K562 (cell line): ENCODE data around the gene VDAC1. TPM values are rescaled to one million over a fixed set of nuclear protein-coding genes. Genes with fewer than 3 reads are reported as not detected.
A peak's percentile ranks its signal among the peaks of the same experiment; 100 is the strongest.

Experiments
- BRF2 ChIP-seq: IDR thresholded peaks from 3 replicates; pipeline ENCODE4 v1.6.1; 2011; ENCODE audit warnings: borderline replicate concordance, mild to moderate bottlenecking; ENCODE audit not compliant: insufficient read length, insufficient read depth
- ETV1 ChIP-seq: fragments of 450-650 bp; conservative IDR thresholded peaks from 2 replicates; pipeline ENCODE4 v1.6.1; 2016; ENCODE audit warnings: missing genetic modification characterization, control low read depth, low read depth, missing compliant biosample characterization
- ETV6 ChIP-seq, 3 experiments: fragments of 150-350 bp in 1 of 3; sonication (generic) in 1 of 3; formaldehyde crosslinking in 1 of 3; IDR thresholded peaks; 2 replicates each; pipeline versions ENCODE4 v1.6.1 to v1.8.0; 2014 to 2022; ENCODE audit warnings: borderline replicate concordance in 2 of 3, low read depth in 2 of 3, antibody characterized with exemption in 1 of 3, low read length in 1 of 3, mild to moderate bottlenecking in 1 of 3, missing genetic modification reagents in 1 of 3
- NR2C2 ChIP-seq, 2 experiments: fragments of 200-800 bp in 1 of 2; sonication (Bioruptor generic) in 1 of 2; sonication (generic) in 1 of 2; formaldehyde crosslinking in 1 of 2; IDR thresholded peaks; 2 replicates each; pipeline versions ENCODE4 v1.6.1 to v1.8.0; 2016 to 2022; ENCODE audit warnings: mild to moderate bottlenecking in 1 of 2, missing compliant biosample characterization in 1 of 2, missing genetic modification characterization in 1 of 2, missing genetic modification reagents in 1 of 2
- NR4A1 ChIP-seq, 2 experiments: fragments of 250-450 bp in 1 of 2; fragments of 450-650 bp in 1 of 2; sonication (Bioruptor Pico) in 1 of 2; IDR thresholded peaks; 2 replicates each; pipeline versions ENCODE4 v1.4.0 to v1.6.1; 2016 to 2020; ENCODE audit warnings: mild to moderate bottlenecking in 2 of 2, missing compliant biosample characterization in 1 of 2, missing genetic modification characterization in 1 of 2, moderate library complexity in 1 of 2
- PRMT5 ChIP-seq: sonication (generic); formaldehyde crosslinking; IDR thresholded peaks from 2 replicates; pipeline ENCODE4 v1.5.0; 2020; ENCODE audit warnings: missing genetic modification reagents
- PRPF4 ChIP-seq: fragments of 200-400 bp; formaldehyde crosslinking; IDR thresholded peaks from one replicate; pipeline ENCODE4 v1.6.1; 2017; ENCODE audit warnings: low read length, low read depth, mild to moderate bottlenecking; ENCODE audit not compliant: insufficient read depth, poor library complexity, severe bottlenecking
- TAF7 ChIP-seq: fragments of 450-650 bp; IDR thresholded peaks from 2 replicates; pipeline ENCODE4 v1.6.1; 2016; ENCODE audit warnings: missing genetic modification characterization, missing compliant biosample characterization
- TOE1 ChIP-seq, 2 experiments: fragments of 450-650 bp in 1 of 2; sonication (generic) in 1 of 2; formaldehyde crosslinking in 1 of 2; IDR thresholded peaks; 2 replicates each; pipeline versions ENCODE4 v1.7.1 to v1.8.0; 2016 to 2022; ENCODE audit warnings: borderline replicate concordance in 2 of 2, mild to moderate bottlenecking in 2 of 2, antibody characterized with exemption in 1 of 2, inconsistent platforms in 1 of 2, low read depth in 1 of 2, missing genetic modification reagents in 1 of 2, moderate library complexity in 1 of 2
- ZNF140 ChIP-seq: fragments of 250-450 bp; sonication (Bioruptor Pico); IDR thresholded peaks from 2 replicates; pipeline ENCODE4 v1.8.0; 2021; ENCODE audit warnings: moderate library complexity, mild to moderate bottlenecking, inconsistent platforms
- ZNF311 ChIP-seq: fragments of 250-450 bp; sonication (Bioruptor Pico); IDR thresholded peaks from 2 replicates; pipeline ENCODE4 v1.4.0; 2020; ENCODE audit warnings: mild to moderate bottlenecking, moderate library complexity
- polyA plus RNA-seq, 8 experiments: library from polyadenylated mRNA; depleted of rRNA in 4 of 8; stranded (reverse) in 5 of 8; unstranded in 3 of 8; fragments of >200 nt; fragmentation: Nextera tagmentation in 2 of 8; fragmentation: Illumina TruSeq in 1 of 8; extraction: Ambion mirVana in 2 of 8; extraction: Trizol in 1 of 8; gene quantifications; 2 replicates each; pipeline versions ENCODE4 v1.2.1 to v1.2.3, GENCODE V29; 2011 to 2014; ENCODE audit warnings: inconsistent platforms in 1 of 8, missing spikeins in 1 of 8
- total RNA-seq, 7 experiments: library from RNA; depleted of rRNA in 6 of 7; stranded (reverse); fragments of >200 nt in 6 of 7; fragmentation: Illumina TruSeq in 2 of 7; extraction: Trizol in 2 of 7; gene quantifications; 2 replicates each; pipeline versions ENCODE4 v1.2.1 to v1.2.3, GENCODE V29; 2011 to 2021; ENCODE audit warnings: low replicate concordance in 1 of 7
- TF ChIP-seq, protein P1 (sequence below): fragments of 250-450 bp; sonication (Bioruptor Pico); IDR thresholded peaks from 2 replicates; pipeline ENCODE4 v1.5.0; 2020; ENCODE audit warnings: mild to moderate bottlenecking, borderline replicate concordance
- TF ChIP-seq, protein P2 (sequence below): fragments of 250-450 bp; sonication (Bioruptor Pico); IDR thresholded peaks from 2 replicates; pipeline ENCODE4 v1.4.0; 2020; ENCODE audit warnings: borderline replicate concordance
- TF ChIP-seq, protein P3 (sequence below), 2 experiments: IDR thresholded peaks in 1 of 2; conservative IDR thresholded peaks in 1 of 2; 2 replicates each; pipeline ENCODE4 v1.6.1; 2016; ENCODE audit warnings: low read depth in 2 of 2, mild to moderate bottlenecking in 1 of 2, missing compliant biosample characterization in 1 of 2, missing genetic modification characterization in 1 of 2, moderate library complexity in 1 of 2

Gene VDAC1
- total and polyA plus RNA-seq, 9 of the 15 experiments (the other 6 are each of a cell fraction or from before 2014, with no cell fraction given) = 168 to 366 (median 293) TPM

DNA sequence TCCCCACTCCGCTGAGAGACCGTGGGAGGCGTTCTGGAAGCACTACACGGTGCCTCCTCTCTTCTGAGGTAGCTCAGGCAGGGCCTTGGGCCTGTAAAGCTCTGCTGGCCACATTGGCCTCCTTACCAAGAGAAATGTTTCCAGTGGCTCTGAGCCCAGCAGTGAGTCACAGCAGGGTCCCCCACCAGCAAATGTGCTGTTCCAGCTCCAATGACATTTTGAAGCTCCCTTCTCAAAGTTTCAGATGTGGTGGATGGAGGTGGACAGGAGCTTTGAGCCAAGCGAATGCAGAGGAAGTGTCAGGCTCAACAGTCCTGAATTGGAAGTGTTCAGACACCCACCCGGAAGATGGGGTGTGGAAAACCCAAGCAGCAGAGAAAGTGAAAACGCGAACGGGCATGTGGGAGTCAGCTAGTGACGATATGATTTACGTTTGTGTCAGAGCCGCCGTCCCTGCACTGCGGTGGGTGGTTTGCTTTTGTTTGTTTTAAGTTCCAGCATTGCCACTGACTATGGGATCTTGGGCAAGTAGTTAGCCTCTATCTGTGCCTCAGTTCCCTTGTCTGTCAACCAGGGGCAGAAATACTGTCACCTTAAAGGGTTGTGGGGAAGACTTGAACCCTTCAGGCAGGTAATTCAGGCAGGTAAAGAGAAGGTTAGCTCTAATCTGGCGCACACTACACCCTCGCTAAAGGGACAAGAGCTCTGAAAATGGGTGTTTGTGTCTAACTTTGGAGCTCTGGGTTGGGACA, 74.5 kb downstream of the VDAC1 start (continued):
- no peak for TF ChIP-seq BRF2
- TF ChIP-seq PRPF4 = no peak
- no peak for TF ChIP-seq TOE1 (IDR thresholded peaks at IDR 0.05; ENCODE audit: borderline replicate concordance)
- TF ChIP-seq TOE1 (CRISPR knock-in tag; IDR thresholded peaks at IDR 0.05; ENCODE audit: borderline replicate concordance, low read depth) = no peak
- TF ChIP-seq, protein P1, sequence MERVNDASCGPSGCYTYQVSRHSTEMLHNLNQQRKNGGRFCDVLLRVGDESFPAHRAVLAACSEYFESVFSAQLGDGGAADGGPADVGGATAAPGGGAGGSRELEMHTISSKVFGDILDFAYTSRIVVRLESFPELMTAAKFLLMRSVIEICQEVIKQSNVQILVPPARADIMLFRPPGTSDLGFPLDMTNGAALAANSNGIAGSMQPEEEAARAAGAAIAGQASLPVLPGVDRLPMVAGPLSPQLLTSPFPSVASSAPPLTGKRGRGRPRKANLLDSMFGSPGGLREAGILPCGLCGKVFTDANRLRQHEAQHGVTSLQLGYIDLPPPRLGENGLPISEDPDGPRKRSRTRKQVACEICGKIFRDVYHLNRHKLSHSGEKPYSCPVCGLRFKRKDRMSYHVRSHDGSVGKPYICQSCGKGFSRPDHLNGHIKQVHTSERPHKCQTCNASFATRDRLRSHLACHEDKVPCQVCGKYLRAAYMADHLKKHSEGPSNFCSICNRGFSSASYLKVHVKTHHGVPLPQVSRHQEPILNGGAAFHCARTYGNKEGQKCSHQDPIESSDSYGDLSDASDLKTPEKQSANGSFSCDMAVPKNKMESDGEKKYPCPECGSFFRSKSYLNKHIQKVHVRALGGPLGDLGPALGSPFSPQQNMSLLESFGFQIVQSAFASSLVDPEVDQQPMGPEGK (CRISPR knock-in tag) = no peak
- peak; percentile 55 for TF ChIP-seq ETV1 (tag)
- TF ChIP-seq ZNF140 (CRISPR knock-in tag) = no peak
- TF ChIP-seq TAF7 (tag) = no peak
- TF ChIP-seq ETV6 (IDR thresholded peaks at IDR 0.05; ENCODE audit: borderline replicate concordance in 1 of 2, low read depth in 2 of 2, low read length in 1 of 2) = peak in 1 of 2 experiments; percentile 37; a peak in 1 of 4 replicates
- no peak for TF ChIP-seq ETV6 (CRISPR knock-in tag; IDR thresholded peaks at IDR 0.05; ENCODE audit: borderline replicate concordance)
- TF ChIP-seq NR4A1 (CRISPR knock-in tag; IDR thresholded peaks at IDR 0.05) = no peak
- no peak for TF ChIP-seq NR4A1 (tag; IDR thresholded peaks at IDR 0.05)
- no peak for TF ChIP-seq PRMT5
- TF ChIP-seq, protein P2, sequence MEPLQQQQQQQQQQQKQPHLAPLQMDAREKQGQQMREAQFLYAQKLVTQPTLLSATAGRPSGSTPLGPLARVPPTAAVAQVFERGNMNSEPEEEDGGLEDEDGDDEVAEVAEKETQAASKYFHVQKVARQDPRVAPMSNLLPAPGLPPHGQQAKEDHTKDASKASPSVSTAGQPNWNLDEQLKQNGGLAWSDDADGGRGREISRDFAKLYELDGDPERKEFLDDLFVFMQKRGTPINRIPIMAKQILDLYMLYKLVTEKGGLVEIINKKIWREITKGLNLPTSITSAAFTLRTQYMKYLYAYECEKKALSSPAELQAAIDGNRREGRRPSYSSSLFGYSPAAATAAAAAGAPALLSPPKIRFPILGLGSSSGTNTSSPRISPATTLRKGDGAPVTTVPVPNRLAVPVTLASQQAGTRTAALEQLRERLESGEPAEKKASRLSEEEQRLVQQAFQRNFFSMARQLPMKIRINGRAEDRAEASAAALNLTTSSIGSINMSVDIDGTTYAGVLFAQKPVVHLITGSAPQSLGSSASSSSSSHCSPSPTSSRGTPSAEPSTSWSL (CRISPR knock-in tag) = no peak
- TF ChIP-seq, protein P3, sequence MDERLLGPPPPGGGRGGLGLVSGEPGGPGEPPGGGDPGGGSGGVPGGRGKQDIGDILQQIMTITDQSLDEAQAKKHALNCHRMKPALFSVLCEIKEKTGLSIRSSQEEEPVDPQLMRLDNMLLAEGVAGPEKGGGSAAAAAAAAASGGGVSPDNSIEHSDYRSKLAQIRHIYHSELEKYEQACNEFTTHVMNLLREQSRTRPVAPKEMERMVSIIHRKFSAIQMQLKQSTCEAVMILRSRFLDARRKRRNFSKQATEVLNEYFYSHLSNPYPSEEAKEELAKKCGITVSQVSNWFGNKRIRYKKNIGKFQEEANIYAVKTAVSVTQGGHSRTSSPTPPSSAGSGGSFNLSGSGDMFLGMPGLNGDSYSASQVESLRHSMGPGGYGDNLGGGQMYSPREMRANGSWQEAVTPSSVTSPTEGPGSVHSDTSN (CRISPR knock-in tag; IDR thresholded peaks at IDR 0.05; ENCODE audit: low read depth) = peak; percentile 53
- TF ChIP-seq, protein P3 (tag; conservative IDR thresholded peaks at IDR 0.05; ENCODE audit: low read depth) = peak; percentile 96
- no peak for TF ChIP-seq ZNF311 (CRISPR knock-in tag)
- no peak for TF ChIP-seq NR2C2 (CRISPR knock-in tag; IDR thresholded peaks at IDR 0.05)
- TF ChIP-seq NR2C2 (tag; IDR thresholded peaks at IDR 0.05) = peak; percentile 42; the same call in 1 of the 2 replicates
